ENCODE data around the gene IFNA5.

The IFNA5 gene

GRCh38 chr9:21289848-21290247 is 15.3 kb downstream of the IFNA5 start:
- no peak for DNase-seq

- DNase-seq: no peak
Observed at GRCh38 chr9:21287280-21287679, 17.8 kb downstream of the IFNA5 start.

- DNase-seq: no peak
Observed at GRCh38 chr9:21286659-21287058, 18.5 kb downstream of the IFNA5 start.

- no peak for DNase-seq
Observed at GRCh38 chr9:21286099-21286498, 19.0 kb downstream of the IFNA5 start.

GRCh38 chr9:21281275-21281674 is 23.8 kb downstream of the IFNA5 start:
- DNase-seq: no peak

- DNase-seq: no peak
Observed at GRCh38 chr9:21268347-21268657, 36.8 kb downstream of the IFNA5 start.

GRCh38 chr9:21267485-21268346 is 37.4 kb downstream of the IFNA5 start:
- no peak for DNase-seq

GRCh38 chr9:21266733-21267484 is 38.2 kb downstream of the IFNA5 start:
- no peak for DNase-seq

- DNase-seq: no peak
Observed at GRCh38 chr9:21265421-21266189, 39.5 kb downstream of the IFNA5 start.

- DNase-seq: no peak
Observed at GRCh38 chr9:21255538-21256212, 49.4 kb downstream of the IFNA5 start.
